ENCODE data around the gene SPEG.

Gene SPEG

DNA sequence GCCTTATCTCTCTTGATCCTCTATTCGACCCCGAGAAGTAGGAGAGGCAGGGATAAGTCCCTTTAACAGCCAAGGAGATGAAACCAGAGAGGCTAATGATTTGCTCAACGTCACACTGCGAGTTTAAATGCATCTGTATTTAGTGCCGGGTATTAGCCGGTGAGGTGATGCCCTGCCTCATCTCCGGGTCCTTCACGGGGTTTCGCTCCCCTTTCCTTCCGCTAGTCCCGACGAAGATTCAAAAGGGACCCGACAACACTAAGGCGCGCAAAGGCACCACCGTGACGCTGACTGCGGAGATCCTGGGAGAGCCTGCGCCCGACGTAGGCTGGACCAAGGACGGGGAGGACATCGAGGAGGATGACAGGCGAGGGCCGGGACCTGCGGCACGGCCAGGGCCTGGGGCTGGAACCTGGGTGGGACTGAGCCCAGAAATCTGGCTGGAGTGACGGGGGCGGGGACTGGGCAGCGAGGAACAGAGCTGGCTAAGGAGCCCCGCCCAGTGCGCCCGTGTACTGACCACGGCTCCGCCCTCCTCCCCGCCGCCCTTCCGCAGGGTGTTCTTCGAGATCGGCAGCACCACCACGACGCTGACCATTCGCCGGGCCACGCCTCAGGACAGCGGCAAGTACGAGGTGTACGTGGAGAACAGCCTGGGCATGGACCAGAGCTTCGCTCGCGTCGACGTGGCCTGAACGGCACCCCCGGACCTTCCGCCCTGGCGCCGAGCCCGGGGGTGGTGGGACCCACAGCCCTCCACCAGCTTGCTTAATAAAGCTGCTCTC, 63.0 kb downstream of the SPEG start:
- peak; percentile 79 for DNase-seq (ENCODE audit: low spot score)

DNA sequence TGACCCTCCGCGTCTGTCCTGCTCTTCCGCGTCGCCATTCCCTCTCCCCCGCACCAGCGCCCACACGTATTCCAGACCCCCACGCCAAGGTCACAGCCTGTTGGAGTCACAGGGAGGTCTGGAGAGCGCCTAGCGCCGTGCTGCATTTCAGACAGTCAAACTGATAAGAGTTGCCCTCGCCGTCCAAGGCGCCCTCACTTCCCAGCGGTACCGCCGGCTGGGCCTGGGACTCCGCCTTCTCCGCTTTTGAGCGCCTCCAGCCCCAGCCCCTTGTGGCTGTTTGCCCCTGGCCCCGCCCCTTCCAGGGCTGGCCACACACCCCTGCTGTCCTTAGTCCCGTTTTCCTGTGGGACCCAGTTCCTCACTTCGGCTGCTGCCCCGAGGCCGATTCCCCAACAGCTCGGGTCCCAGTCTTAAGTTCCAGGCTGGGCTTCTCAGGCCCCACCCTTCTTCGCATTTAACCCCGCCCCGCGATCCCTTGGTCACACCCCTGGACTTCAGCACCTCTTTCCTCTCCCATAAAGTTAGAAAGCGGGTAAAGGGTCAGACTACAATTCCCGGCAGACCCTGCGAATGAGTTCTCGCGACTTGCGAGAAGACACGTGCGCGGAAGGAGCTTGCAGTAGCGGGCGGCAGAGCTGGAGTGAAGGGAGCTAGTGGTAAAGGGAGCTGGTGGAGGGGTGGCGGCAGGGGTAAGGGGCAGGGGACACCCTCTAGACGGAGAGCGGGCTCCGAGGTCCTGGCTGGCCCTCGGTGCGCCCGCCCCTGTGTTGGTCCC, 63.8 kb downstream of the SPEG start, which contains the start of gene GMPPA:
Gene GMPPA, plus strand, starts transcription at position 612 of the 778 bp plus-strand sequence. CDS start 1,085 bp downstream, outside the sequence.
- DNase-seq (ENCODE audit: low spot score) = peak; percentile 98

DNA sequence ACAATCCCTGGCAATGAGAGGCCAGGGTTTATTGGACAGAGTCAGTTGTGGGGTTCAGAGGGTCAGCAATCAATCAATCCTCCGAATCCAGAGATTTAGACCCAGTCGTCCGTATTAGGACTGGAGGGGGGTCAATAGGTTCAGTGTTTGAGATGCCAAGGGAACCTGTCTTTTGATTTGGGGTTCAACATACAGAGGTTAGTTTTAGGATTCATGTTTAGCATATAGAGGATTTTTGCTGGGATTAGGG, 64.3 kb downstream of the SPEG start:
- no peak for DNase-seq (ENCODE audit: low spot score)

DNA sequence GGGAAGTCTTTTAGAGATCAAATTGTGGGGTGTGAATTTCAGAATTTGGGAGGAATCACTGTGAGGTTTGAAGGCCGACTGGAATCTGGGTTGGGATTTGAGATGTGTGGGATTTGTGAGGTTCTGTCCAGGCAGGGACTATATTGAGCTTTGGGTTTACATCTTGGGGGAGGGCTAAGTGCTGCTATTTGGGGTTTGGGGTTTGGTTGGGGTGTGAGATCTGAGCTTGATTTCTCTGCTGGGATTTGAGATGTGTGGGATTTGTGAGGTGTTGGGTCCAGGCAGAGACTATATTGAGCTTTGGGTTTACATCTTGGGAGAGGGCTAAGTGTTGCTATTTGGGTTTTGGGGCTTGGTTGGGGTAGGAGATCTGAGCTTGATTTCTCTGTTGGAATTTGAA, 64.9 kb downstream of the SPEG start:
- no peak for DNase-seq (ENCODE audit: low spot score)

DNA sequence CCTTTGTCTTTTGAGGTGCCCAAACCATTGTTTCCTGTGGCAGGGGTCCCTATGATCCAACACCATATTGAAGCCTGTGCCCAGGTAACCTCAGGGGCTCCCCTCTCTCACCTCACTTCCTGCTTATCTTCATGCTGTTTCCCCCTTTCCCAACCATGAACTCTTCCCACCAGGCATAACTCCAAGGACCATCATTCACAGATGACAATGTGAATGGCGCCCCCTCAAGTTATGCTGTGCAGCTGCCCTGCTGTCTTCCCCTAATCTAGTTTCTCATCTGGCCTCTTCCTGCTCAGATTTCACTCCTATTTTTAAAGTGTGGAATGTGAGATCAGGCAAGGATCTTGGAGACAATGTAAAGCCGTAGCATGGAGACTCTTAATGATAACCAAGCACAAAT, 65.5 kb downstream of the SPEG start:
- peak; percentile 20 for DNase-seq (ENCODE audit: low spot score)

DNA sequence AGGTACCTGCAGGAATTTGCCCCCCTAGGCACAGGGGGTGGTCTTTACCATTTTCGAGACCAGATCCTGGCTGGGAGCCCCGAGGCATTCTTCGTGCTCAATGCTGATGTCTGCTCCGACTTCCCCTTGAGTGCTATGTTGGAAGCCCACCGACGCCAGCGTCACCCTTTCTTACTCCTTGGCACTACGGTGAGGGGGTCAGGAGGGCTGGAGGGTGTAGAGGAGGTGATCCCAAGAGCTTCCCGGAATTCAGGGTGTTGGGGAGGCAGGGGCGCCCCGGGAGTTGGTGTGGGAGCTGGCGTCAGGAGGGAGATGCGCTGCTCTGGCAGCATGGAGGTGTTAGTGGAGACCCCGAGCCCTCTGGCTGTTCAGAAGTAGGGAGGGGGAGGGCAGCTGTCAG, 67.2 kb downstream of the SPEG start:
- no peak for DNase-seq (ENCODE audit: low spot score)

DNA sequence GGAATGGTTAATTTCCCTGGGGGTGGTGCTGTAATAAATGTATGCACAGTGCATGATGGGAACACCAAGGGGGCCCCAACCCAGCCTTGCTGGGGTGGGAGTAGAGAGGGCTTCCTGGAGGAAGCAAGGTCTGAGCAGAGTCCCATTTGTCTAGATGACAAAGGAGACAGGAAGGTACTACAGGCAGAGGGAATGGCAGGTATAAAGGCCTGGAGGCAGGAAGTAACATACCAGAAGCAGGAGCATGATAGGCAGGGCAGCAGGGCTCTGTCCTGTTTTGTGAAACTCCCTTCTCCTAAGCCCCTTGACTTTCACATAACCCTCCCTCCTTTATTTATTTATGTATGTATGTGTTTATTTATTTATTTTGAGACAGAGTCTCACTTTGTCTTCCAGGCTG, 68.0 kb downstream of the SPEG start:
- DNase-seq (ENCODE audit: low spot score) = no peak

DNA sequence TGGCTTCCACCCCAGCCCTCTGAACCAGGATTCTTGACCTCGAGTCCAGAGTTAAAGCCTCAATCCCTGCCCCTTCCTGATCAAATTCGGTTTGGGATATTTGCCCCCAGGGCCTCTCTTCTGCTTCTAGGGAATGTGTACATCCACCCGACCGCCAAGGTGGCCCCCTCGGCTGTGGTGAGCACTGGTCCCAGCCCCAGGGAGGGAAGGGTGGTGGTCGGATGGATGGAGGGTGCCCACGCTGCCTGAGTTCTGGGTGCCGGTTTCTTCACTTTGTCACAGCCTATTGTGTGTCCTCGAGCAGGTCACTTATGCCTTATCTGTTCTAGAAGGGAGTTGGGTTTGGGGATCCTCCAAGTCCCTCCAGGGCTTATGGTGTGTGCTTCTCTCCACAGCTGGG, 70.9 kb downstream of the SPEG start:
- no peak for DNase-seq (ENCODE audit: low spot score)

DNA sequence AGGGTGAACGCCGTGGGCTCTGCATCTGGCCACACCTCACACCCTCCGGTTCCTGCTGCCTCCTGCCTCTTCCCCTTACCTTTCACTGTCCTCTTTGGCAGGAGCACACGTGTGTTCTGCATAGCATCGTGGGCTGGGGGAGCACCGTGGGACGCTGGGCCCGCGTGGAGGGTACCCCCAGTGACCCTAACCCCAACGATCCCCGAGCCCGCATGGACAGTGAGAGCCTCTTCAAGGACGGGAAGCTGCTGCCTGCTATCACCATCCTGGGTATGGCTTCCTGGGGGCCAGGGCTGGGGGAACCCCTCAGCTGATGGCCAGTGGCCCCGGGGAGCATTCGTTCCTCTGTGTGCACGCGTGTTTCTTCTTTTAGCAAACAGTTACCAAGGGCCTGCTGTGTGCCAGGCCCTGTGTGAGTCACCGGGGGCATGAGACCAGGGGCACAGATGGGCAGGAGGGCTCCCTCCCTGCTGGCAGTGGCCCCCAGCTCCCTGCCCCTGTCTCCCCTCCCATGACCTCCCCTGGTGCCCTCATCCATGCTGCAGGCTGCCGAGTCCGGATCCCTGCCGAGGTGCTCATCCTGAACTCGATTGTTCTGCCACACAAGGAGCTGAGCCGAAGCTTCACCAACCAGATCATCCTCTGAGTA, 71.6 kb downstream of the SPEG start:
- DNase-seq (ENCODE audit: low spot score) = no peak

DNA sequence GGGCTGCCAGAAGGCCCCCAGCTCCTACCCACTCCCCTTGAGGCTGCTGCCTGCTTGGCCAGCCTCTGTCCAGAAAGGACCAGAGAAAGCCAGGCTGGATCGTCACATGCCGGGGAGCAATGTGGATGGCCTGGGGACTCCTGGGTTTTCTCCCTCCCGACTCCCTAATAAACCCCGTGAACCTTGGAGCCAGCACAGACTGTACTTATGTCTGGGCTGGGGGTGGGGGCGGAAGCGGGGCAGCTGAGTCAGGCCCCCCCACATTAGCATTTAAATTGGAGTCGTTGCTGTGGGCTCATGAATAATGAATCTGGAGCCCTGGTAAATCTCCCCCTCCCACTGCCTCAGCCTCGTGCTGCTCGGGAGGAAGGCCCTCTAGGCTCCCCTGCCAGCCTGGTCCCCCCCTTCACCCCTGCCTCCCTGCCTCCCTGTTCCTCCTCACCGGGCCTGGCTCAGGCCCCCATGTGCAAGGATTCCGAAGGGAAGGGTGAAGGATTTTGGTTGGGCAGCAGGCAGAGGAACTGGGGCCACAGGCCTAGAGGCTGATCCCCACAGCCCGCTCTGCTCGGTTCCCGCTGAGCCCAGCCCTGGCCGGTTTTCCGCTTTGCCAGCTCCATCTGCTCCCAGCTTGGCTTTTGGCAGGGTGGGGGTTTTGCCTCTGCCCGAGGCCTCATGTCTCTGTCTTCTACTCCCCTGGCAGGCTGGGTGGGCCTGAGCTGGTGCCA, 72.3 kb downstream of the SPEG start:
- DNase-seq (ENCODE audit: low spot score) = no peak

DNA sequence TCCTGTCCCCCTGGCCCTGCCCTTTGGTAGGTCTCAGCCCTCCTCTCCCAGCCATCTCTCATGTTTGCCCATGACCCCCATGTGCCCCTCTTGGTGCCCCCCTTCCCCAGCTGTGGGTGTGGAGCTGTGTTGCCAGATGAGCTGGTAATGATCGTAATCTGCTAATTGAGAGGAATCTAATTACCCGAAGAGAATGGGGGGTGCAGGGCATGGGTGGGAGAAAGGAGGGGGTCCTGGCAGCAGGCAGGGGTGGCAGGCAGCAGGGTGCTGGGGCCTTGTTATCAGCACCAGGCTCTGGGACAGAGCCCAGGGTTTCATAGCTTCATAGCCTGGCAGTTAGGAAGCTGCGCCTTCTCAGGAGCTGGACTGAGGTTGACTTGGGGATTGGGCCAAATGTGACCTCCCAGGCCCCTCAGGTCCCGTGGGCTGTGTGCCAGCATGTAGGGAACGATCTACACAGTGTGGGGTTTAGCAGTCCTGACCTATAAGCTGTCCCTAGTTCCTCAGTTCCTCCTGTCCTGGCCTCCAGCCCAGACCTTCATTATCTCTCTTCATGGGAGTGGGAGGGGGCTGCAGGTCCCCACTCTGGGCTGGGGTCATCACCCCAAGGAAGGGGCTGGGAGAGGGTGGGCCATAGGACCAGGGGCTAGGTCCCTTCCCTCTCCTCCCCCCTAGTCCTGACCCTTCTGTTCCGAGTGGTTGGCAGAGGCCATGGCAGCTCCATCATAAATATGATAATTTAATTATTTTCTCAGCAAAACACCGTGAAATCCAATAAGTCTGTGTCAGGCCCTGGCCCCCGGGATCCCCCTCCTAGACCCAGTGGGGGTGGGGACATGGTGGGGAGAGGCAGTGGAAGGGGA, 73.2 kb downstream of the SPEG start:
- no peak for DNase-seq (ENCODE audit: low spot score)

DNA sequence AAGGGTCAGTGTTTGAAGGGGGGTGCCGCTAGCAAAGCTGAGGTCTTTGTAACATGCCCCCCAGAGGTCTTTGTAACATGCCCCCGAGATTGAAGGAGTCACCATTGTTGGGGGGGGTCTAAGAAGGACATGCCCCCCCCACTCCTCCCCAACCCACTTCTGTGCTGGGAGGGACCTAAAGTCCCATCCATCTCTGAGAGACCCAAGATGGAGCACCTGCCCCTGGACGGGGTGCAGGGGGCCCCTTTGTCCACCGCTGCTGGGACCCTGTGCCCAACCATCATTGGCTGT, 73.7 kb downstream of the SPEG start:
- DNase-seq (ENCODE audit: low spot score) = no peak

DNA sequence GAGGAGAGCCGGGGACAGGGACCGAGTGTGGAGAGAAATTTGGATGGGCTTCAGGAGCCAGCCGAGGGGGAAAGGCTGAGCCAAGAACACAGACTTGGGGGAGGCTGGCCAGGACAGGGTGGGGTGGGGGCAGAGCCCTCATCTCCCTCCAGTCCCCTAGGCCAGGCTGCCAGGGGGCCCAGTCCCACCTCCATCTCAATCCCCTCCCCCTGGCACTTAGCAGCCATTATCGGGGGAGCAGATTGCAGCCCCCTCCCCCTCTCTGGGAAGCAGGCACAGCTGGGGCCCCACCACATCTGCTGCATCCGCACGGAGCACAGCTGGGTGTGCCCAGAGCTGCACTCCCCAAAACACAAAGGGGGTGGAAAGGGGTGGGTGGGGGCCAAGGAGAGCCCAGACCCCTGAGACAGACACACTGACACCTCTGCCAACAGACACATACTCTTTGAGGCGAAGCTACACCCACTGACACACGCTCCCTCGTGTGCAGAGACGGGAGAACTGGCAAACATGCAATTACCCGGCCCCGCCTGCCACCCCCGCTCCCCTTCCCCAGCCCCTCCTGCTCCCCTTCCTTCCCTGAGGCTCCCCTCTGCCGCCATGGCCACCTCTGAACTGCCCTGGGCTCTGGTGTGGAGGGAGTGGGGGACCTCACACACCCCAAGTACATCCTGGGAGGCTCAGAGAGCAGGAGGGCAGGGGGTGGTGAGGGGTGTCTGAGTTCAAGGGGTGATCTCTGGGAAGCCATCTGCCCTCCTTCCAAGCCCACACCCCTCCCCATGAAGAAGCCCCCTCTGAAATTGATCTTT, 74.5 kb downstream of the SPEG start:
- DNase-seq (ENCODE audit: low spot score) = no peak

DNA sequence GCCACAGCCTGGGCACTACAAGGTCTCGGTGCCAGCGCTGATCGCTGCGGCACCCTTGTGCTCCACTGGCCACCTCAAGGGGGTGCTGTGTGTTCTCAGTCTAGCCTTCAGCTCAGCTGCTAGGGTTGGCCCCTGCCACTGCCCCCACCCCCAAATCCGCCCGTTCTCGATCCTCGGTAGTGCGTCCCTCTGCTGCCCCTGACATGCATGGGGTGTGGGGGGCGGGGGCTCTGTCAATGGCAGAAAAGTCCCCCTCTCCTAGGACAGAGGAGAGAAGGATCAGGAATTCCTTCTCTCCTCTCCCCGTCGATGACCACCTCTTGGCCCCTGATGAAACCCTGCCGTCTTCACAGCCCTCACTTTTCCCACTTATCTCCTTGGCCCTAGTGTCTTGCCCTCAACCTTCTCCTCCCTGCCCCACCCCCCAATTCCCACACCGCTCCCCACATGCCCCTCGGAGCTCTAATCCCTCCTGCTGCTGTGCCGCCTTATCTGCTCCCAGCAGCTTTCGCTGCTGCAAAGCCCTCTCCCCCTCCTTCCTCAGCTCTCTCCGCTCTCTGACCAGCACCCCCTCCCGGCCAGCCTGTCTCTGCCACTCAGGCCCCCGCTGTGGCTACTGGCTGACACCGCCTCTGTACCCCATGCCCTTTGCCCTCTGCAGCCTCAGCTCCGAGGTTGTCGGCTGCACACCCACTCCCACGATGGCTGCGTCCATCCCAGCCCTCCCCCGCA, 75.3 kb downstream of the SPEG start:
- peak; percentile 60 for DNase-seq (ENCODE audit: low spot score)

DNA sequence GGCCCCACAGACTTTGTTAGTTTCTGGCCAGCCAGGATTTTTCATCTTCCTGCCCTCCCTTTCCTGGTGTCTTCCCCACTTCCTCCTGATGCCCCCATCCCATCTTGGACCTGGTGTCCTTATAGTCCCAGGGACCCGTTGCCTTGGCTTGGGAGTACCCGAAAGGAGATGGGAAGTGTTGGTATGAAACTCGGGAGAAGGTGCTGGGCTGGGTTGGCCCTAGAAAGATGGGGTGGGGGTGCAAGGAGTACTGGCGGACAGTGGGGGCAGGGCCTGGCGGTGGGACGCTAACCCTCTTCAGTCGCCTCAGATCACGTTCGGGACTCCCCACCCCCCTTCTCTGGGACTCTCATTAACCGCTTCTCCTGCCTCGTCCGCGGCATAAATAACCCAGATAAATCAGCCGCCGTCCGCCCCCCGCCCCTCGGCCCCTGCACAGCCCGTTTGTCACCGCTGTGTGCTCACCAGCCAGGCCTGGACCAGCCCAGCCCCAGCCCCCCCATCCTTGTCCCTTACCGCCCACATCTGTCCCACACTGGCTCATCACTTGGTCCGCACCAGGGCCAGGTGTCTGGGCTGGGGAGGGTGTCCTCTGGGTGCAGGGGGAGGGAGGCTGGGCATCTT, 76.0 kb downstream of the SPEG start:
- no peak for DNase-seq (ENCODE audit: low spot score)

DNA sequence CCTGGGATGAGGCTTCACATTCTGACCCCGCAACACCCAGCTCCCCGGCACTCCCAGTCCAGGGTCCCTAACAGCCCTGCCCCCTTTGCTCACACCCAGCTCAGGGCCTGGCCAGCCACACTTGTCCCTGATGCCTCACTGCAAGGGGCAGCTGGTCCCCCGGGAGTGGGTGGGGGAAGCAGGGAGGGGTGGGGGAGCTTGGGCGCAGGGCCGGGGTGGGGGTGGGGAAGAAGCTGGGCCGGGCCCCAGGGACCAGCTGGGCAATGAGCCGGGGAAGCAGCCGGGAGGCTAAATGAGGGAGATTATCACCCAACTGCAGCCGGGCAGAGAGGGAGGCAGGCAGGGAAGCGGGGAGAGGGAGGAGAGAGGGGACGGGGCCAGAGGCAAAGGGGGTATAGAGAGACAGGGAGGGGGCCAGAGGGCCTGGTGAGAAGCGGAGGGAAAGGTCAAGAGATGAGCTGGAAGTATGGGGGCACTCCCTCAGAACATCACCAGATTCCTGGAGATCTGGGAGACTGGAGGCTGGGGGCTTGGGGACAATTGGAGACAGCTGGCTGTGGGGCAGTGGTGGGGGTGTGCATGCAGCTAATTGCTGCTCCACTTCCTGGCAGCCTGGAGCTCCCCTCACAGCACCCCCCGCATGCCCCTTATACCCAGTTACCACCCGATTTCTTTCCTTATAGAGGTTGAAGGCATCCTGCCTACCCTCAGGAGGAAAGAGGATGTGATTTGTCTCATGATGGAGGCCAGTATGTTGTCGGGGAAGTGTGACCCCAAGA, 77.1 kb downstream of the SPEG start:
- no peak for DNase-seq (ENCODE audit: low spot score)

DNA sequence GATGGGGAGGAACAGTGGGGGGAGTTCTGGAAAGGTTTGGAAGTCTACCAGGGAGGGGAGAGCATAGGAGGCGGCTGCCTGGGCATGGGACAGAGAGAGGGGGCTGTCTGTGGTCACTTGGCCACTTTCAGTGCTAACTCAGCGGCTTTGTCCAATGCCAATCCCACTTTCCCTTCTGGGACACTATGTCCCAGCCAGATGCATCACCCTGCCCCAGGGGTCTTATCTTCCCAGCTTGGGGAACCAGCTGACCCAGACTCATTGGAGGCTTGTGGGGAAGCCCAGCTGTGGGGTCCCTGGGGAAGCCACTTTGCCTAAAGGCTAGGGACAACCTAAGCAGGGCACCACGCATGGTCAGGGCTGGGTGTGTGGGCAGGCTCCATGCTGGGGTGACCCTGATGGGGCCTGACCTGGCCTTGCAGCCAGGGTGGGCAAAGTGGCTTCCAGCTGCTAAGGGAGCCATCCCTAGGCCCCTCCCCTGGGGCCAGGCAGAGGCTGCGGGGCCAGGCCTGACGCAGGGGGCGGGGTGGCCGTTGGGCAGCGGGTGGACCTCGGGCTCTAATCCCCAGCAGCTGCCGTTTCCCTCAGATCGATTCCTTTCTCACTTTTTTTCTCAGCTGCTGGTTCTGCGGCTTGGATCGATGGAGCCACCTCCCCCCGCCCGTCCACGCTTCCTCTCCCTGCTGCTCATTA, 78.0 kb downstream of the SPEG start:
- DNase-seq (ENCODE audit: low spot score) = no peak

DNA sequence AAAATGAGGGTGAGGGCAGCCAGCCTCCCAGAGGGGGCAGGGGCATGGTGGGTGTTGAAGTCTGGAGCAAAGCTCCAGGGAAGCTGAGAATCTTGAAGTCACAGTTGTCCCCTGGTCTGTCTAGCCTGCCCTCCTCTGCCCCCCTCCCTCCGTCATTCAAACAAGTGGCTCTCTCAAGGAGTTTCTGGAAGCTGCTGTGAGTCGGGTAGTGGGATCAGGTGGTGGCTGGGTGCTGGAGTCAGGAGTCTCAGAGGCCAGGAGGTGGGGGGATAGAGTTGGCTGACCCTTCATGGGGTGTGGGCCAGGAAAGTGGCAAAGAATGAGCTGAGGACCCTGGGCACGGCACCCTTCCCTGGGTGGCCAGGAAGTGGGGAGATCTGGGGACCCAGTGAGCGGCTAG, 79.1 kb downstream of the SPEG start:
- no peak for DNase-seq (ENCODE audit: low spot score)
